HFF-Myc (cell line): ENCODE results near the gene CYB561D2.

Experiments used
- DNase-seq: peaks from one replicate; pipeline ENCODE4 v3.0.0-alpha.2; 2011; ENCODE audit warnings: low read depth; ENCODE audit errors: extremely low read depth
- H3K4me3 ChIP-seq: replicated peaks from 2 replicates; pipeline ENCODE4 v1.5.1; 2011; ENCODE audit warnings: low read depth, mild to moderate bottlenecking, control low read depth, low read length
- CTCF ChIP-seq: IDR thresholded peaks from 2 replicates; pipeline ENCODE4 v1.5.1; 2012; ENCODE audit warnings: mild to moderate bottlenecking, low read depth, low read length, control low read depth; ENCODE audit errors: missing control alignments

The CYB561D2 gene

DNA sequence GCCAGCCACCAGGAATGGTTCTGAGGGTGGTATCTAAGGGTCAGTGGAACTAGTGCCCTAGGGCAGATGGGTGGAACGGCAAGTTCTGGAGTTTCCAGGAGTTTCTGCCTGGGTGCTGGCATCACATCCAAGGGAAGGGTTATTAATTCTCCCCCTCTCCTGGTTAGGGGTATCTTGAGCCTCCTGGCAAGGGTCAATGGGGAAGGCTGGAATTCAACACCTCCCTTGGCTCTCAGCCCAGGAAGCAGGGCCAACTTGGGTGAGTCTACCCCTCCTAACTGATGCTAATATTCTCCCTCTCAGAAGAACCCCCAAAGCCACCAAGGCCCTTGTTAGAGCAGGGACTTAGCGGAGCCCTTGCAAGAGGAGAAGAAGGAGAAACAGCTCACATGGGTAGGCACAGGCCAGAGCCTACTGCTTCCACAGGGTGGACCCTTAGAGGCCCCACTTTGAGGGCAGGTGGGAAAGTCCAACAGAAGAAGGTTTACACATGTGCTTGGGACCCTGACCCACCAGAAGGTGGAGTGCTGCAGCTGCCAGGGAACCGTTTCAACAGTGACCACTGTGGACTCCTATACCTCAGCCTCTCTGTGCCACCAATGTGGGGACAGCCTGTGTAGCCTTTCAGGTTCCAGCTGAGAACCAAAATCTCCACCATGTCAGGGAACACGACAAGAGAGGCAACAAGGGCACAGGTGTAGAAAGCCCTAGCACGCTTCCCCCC is 5.3 kb downstream of the CYB561D2 start:
- peak overlapping the region; percentile 85 for H3K4me3 ChIP-seq
- TF ChIP-seq CTCF = no peak
- no peak for DNase-seq

GRCh38 chr3:50356553-50356952 is 5.9 kb downstream of the CYB561D2 start:
- peak overlapping the region; percentile 85 for H3K4me3 ChIP-seq
- DNase-seq = no peak
- no peak for TF ChIP-seq CTCF

DNA sequence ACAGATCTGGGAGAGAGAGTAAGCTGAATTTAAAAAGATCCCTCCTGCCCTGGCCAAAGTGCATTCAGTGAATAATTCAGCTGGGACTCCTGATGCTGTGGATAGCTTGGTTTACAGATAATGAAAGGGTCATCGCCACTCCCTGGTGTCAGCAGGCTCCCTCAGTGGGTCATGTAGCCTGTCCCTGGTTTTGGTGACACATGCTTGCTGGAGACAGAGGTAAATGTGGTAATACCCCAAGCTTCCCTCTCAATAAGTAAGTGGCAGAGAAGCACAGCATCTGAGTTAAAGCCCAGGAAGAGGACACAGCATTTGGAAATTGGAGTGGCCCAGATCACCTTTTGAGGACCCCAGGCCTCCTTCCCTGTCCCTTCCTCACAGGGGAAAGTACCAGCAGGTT is 6.8 kb downstream of the CYB561D2 start:
- no peak for TF ChIP-seq CTCF
- peak overlapping the region; percentile 85 for H3K4me3 ChIP-seq
- no peak for DNase-seq

GRCh38 chr3:50358355-50358910 is 7.8 kb downstream of the CYB561D2 start:
- TF ChIP-seq CTCF = no peak
- H3K4me3 ChIP-seq = peak overlapping the region; percentile 85

GRCh38 chr3:50358911-50359759 is 8.5 kb downstream of the CYB561D2 start, which contains the start of gene TMEM115:
Gene TMEM115 (minus strand): TSS chr3:50359521. CDS start chr3:50359063, 458 bp downstream.
- no peak for TF ChIP-seq CTCF
- H3K4me3 ChIP-seq = peak within 1 kb of the TSS; percentile 85
- peak; percentile 96 for DNase-seq

More at GRCh38 chr3:50358355-50358910, 7.8 kb downstream of the CYB561D2 start:
- no peak for DNase-seq

DNA sequence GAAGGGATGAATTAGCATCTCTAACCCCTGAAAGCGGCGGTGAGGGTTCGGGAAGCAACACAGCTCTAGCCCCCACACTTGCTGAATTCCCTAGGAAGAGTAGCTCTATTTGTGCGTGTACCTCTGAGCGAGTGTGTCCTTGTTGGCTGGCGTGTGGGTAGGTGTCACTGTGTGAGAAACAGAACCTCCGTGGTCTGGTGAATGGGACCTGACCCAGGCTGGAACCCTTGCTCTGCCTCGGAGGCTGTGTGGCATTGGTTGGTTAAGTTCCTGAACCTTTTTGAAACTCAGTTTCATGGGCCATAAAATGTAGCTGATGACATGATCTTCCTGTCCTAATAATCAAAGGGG is 9.1 kb downstream of the CYB561D2 start:
- peak overlapping the region; percentile 85 for H3K4me3 ChIP-seq
- TF ChIP-seq CTCF = no peak
- no peak for DNase-seq
